ENCODE results near the gene DMD.

DMD gene

GRCh38 chrX:31366041-31366440 lies 1845.3 kb downstream of the DMD start:
- TF ChIP-seq CTCF (conservative IDR thresholded peaks at IDR 0.05): no peak
- 0 out of 2 replicates have a peak overlapping the region, but pooled peaks have one; percentile 14 for H3K27ac ChIP-seq

GRCh38 chrX:31356275-31357212 lies 1854.8 kb downstream of the DMD start:
- no peak overlapping the region for H3K27ac ChIP-seq
- no peak for TF ChIP-seq CTCF (conservative IDR thresholded peaks at IDR 0.05)

GRCh38 chrX:31355206-31355955 lies 1856.0 kb downstream of the DMD start:
- TF ChIP-seq CTCF (conservative IDR thresholded peaks at IDR 0.05): no peak
- no peak overlapping the region for H3K27ac ChIP-seq

GRCh38 chrX:31353095-31353494 lies 1858.3 kb downstream of the DMD start:
- H3K27ac ChIP-seq: no peak overlapping the region
- TF ChIP-seq CTCF (conservative IDR thresholded peaks at IDR 0.05): no peak

GRCh38 chrX:31350808-31351074 lies 1860.6 kb downstream of the DMD start:
- no peak for TF ChIP-seq CTCF (conservative IDR thresholded peaks at IDR 0.05)
- no peak overlapping the region for H3K27ac ChIP-seq

GRCh38 chrX:31349515-31349914 lies 1861.8 kb downstream of the DMD start:
- no peak for TF ChIP-seq CTCF (conservative IDR thresholded peaks at IDR 0.05)
- H3K27ac ChIP-seq: no peak overlapping the region

- H3K27ac ChIP-seq: no peak overlapping the region
- TF ChIP-seq CTCF (conservative IDR thresholded peaks at IDR 0.05): no peak
Measured at GRCh38 chrX:31340587-31340986, 1870.8 kb downstream of the DMD start.

All from VCaP (cell line).